ENCODE results near the gene TUBGCP4. TPM values are rescaled to one million over a fixed set of nuclear protein-coding genes. Genes with fewer than 3 reads are reported as not detected.

The TUBGCP4 gene
- total RNA-seq, 1 donor from 2014 or later, result 21.4 TPM

Other genes starting within 250 kb of the TUBGCP4 start
- gene TMEM62, start 237.5 kb upstream of the TUBGCP4 start, total RNA-seq, result 37.6 TPM
- 26.5 TPM for gene CCNDBP1, start 185.7 kb upstream of the TUBGCP4 start, total RNA-seq
- gene EPB42, start 150.1 kb upstream of the TUBGCP4 start, total RNA-seq, result 0.94 TPM
- gene TGM5, start 104.2 kb upstream of the TUBGCP4 start, total RNA-seq, result not detected
- not detected for gene TGM7, start 68.8 kb upstream of the TUBGCP4 start, total RNA-seq
- gene LCMT2, start 40.5 kb upstream of the TUBGCP4 start, total RNA-seq, result 18.9 TPM
- 37.1 TPM for gene ZSCAN29, start 58 bp upstream of the TUBGCP4 start, total RNA-seq
- gene TP53BP1, start 122.1 kb downstream of the TUBGCP4 start, total RNA-seq, result 142 TPM
- 35.7 TPM for gene MAP1A, start 146.5 kb downstream of the TUBGCP4 start, total RNA-seq
- gene PPIP5K1, start 219.1 kb downstream of the TUBGCP4 start, total RNA-seq, result 21.8 TPM
- gene CKMT1B, start 222.9 kb downstream of the TUBGCP4 start, total RNA-seq, result 6.7 TPM
- 0.47 TPM for gene STRC, start 247.7 kb downstream of the TUBGCP4 start, total RNA-seq

Measured in occipital lobe (tissue), 1 donor.